SU-DHL-6 (cell line): ENCODE data around the gene TMC6.
"Not testable (repeated sequence)": the region's sequence is repeated elsewhere in the genome, so short reads cannot be mapped to it uniquely, and the experiment has no call there.

Experiments used
- H2AFZ ChIP-seq: fragments of 200-600 bp; sonication (generic); 2 replicates; pipeline ENCODE4 v1.6.1; 2014; ENCODE audit warnings: low read depth, mild to moderate bottlenecking, moderate library complexity, mixed read lengths, antibody characterized with exemption, low read length; ENCODE audit not compliant: severe bottlenecking
- H3F3A ChIP-seq: fragments of 200-600 bp; shearing (Covaris generic); 2 replicates; pipeline ENCODE4 v1.6.0; 2016; ENCODE audit warnings: antibody characterized with exemption, mild to moderate bottlenecking; ENCODE audit not compliant: insufficient read depth
- H3K27ac ChIP-seq: fragments of 200-600 bp; sonication (generic); 2 replicates; pipeline ENCODE4 v1.5.1; 2016; ENCODE audit warnings: low read depth, mild to moderate bottlenecking, low read length, moderate library complexity, mixed read lengths
- H3K27me3 ChIP-seq: fragments of 200-600 bp; sonication (generic), shearing (Covaris generic); 2 replicates; pipeline ENCODE4 v1.6.0; 2014; ENCODE audit warnings: mild to moderate bottlenecking, low read length
- H3K36me3 ChIP-seq: fragments of 200-600 bp; sonication (generic); 2 replicates; pipeline ENCODE4 v1.6.1; 2014; ENCODE audit warnings: mild to moderate bottlenecking, low read length, mixed read lengths
- H3K4me2 ChIP-seq: fragments of 300-600, 200-600 bp; shearing (Covaris generic), sonication (generic); 2 replicates; pipeline ENCODE4 v1.6.0; 2014; ENCODE audit warnings: low read length, low read depth, mild to moderate bottlenecking; ENCODE audit not compliant: poor library complexity, severe bottlenecking
- H3K4me3 ChIP-seq: fragments of 200-600 bp; sonication (generic); 2 replicates; pipeline ENCODE4 v1.5.1; 2014; ENCODE audit warnings: antibody characterized with exemption, low read length, mild to moderate bottlenecking, mixed read lengths; ENCODE audit not compliant: insufficient read depth, poor library complexity, severe bottlenecking
- H3K79me2 ChIP-seq: fragments of 200-600 bp; sonication (generic); 2 replicates; pipeline ENCODE4 v1.6.1; 2014; ENCODE audit warnings: mild to moderate bottlenecking, low read length, moderate library complexity; ENCODE audit not compliant: insufficient read depth
- H3K9ac ChIP-seq: fragments of 200-600 bp; sonication (generic); 2 replicates; pipeline ENCODE4 v1.7.0; 2014; ENCODE audit warnings: mild to moderate bottlenecking, low read length
- H3K9me2 ChIP-seq: fragments of 200-600 bp; sonication (generic); replicated peaks from 2 replicates; pipeline ENCODE4 v1.6.1; 2014; ENCODE audit warnings: low read length; ENCODE audit not compliant: insufficient read depth
- H3K9me3 ChIP-seq: fragments of 200-600 bp; sonication (generic); 2 replicates; pipeline ENCODE4 v1.6.1; 2014; ENCODE audit warnings: low read length, mixed read lengths; ENCODE audit not compliant: insufficient read depth
- H4K20me1 ChIP-seq: fragments of 200-600 bp; sonication (generic); 2 replicates; pipeline ENCODE4 v1.6.1; 2014; ENCODE audit warnings: low read depth, mild to moderate bottlenecking, antibody characterized with exemption, low read length, moderate library complexity, mixed read lengths
- CTCF ChIP-seq: fragments of 200-600 bp; sonication (generic); IDR thresholded peaks from one replicate; pipeline ENCODE4 v1.5.1; 2017; ENCODE audit warnings: antibody characterized with exemption, mild to moderate bottlenecking, low read length, moderate library complexity; ENCODE audit not compliant: insufficient read depth, poor library complexity, severe bottlenecking
- EZH2phosphoT487 ChIP-seq: fragments of 200-600 bp; sonication (generic), shearing (Covaris generic); conservative IDR thresholded peaks from 2 replicates; pipeline ENCODE4 v1.6.1; 2018; ENCODE audit warnings: mild to moderate bottlenecking, antibody characterized with exemption, low read length, moderate library complexity, mixed read lengths

The TMC6 gene

GRCh38 chr17:78088529-78088928 is 40.0 kb downstream of the TMC6 start:
- H3K9me2 ChIP-seq: no peaks in the 10 kb centered on the region
- H3K9ac ChIP-seq: no peak overlapping the region
- TF ChIP-seq EZH2phosphoT487 (no peak), CTCF (no peak)
- no peak overlapping the region for H3K4me3 ChIP-seq
- no peak overlapping the region for H3K27ac ChIP-seq
- no peaks in the 10 kb centered on the region for H3F3A ChIP-seq
- H3K9me3 ChIP-seq: no peaks in the 10 kb centered on the region
- H2AFZ ChIP-seq: no peak overlapping the region
- no peak overlapping the region for H3K4me2 ChIP-seq
- H3K79me2 ChIP-seq: no peaks in the 10 kb centered on the region
- no peaks in the 10 kb centered on the region for H4K20me1 ChIP-seq
- H3K36me3 ChIP-seq: no peaks in the 10 kb centered on the region
- H3K27me3 ChIP-seq: no peaks in the 10 kb centered on the region

GRCh38 chr17:78086740-78087139 is 41.8 kb downstream of the TMC6 start:
- H3K27ac ChIP-seq: no peak overlapping the region
- no peaks in the 10 kb centered on the region for H3K27me3 ChIP-seq
- no peak overlapping the region for H3K4me2 ChIP-seq
- no peaks in the 10 kb centered on the region for H4K20me1 ChIP-seq
- no peaks in the 10 kb centered on the region for H3K9me3 ChIP-seq
- no peaks in the 10 kb centered on the region for H3K79me2 ChIP-seq
- no peaks in the 10 kb centered on the region for H3K9me2 ChIP-seq
- H3F3A ChIP-seq: no peaks in the 10 kb centered on the region
- no peak overlapping the region for H2AFZ ChIP-seq
- H3K4me3 ChIP-seq: no peak overlapping the region
- H3K9ac ChIP-seq: no peak overlapping the region
- TF ChIP-seq CTCF: no peak
- TF ChIP-seq EZH2phosphoT487: no peak
- H3K36me3 ChIP-seq: no peaks in the 10 kb centered on the region

GRCh38 chr17:78082988-78083387 is 45.6 kb downstream of the TMC6 start:
- Histone ChIP-seq H3K4me2 (no peak overlapping the region), H3K79me2 (no peaks in the 10 kb centered on the region), H3K9me3 (no peaks in the 10 kb centered on the region), H3K9me2 (no peaks in the 10 kb centered on the region), H3K27ac (no peak overlapping the region), H3K36me3 (no peaks in the 10 kb centered on the region), H2AFZ (no peak overlapping the region), H3K9ac (no peak overlapping the region), H3K27me3 (no peaks in the 10 kb centered on the region), H4K20me1 (no peaks in the 10 kb centered on the region), H3K4me3 (no peak overlapping the region), H3F3A (no peaks in the 10 kb centered on the region)
- TF ChIP-seq CTCF: no peak
- no peak for TF ChIP-seq EZH2phosphoT487

DNA sequence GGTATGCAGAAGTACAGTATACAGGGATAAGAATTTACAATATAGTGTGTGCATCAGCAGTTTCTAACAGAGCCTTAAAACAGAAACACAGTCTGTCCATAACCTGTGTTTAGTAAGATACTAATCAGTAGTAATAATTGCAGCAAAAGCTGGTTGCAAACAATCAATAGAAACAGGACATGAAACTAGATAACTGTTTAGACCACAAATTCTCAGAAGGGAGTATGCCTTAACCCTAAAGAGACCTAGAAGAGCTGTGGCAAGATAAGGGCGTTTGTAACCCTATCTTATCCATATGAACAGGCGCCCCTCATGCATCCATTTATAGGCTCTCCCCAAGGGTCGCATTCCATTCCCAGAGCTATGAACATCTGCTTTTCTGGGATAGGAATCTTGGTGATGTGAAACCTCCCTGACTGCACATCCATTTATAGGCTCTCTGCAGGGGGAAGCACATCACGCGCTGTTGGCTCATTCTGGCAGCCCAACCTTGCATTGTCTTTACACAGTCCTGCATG is 46.1 kb downstream of the TMC6 start:
- H3K9ac ChIP-seq, H2AFZ ChIP-seq, H3K27me3 ChIP-seq, H3K79me2 ChIP-seq, H3K4me3 ChIP-seq, H4K20me1 ChIP-seq, H3K9me3 ChIP-seq, H3K36me3 ChIP-seq, H3K27ac ChIP-seq, H3F3A ChIP-seq, H3K4me2 ChIP-seq, H3K9me2 ChIP-seq: not testable (repeated sequence)
